ENCODE data around the gene STK32B. TPM values are rescaled to one million over a fixed set of nuclear protein-coding genes. Genes with fewer than 3 reads are reported as not detected.
"Not testable (repeated sequence)": the region's sequence is repeated elsewhere in the genome, so short reads cannot be mapped to it uniquely, and the experiment has no call there.

Gene STK32B
- total and polyA plus RNA-seq, 11 donors: 0.08 to 2.0 (median 0.25) TPM

GRCh38 chr4:5166377-5166776 is 115.1 kb downstream of the STK32B start:
- no peak for TF ChIP-seq POLR2A (IDR thresholded peaks at IDR 0.05)
- Histone ChIP-seq H3K9me3 (peaks cover 0 to 6% (median 0%) of the 10 kb centered on the region in 12 donors), H3K27me3 (peaks cover 0 to 8% (median 0%) of the 10 kb centered on the region in 9 donors), H3K36me3 (no peaks in the 10 kb centered on the region), H3K4me1 (no peaks in the 10 kb centered on the region), H3K27ac (no peak overlapping the region), H3K4me3 (no peak overlapping the region)
- intact Hi-C loops (cut with DNase I): no loop called here
- ATAC-seq: no peak
- no peak for DNase-seq
- 76 to 80% (median 79%) methylated on average over 4 of the region's 4 CpGs for WGBS, 4 donors

GRCh38 chr4:5168891-5169290 is 117.6 kb downstream of the STK32B start:
- no peak for ATAC-seq
- 71 to 86% (median 81%) methylated on average over 5 of the region's 5 CpGs for WGBS, 4 donors

GRCh38 chr4:5175836-5176235 is 124.6 kb downstream of the STK32B start:
- H3K27me3 ChIP-seq; H3K27ac ChIP-seq; H3K4me3 ChIP-seq; DNase-seq; ATAC-seq; H3K9me3 ChIP-seq; H3K4me1 ChIP-seq; intact Hi-C loops (cut with DNase I); H3K36me3 ChIP-seq: not testable (repeated sequence)
- 92 to 94% (median 93%) methylated on average over 8 to 11 of the region's 11 CpGs for WGBS, 4 donors

More at GRCh38 chr4:5168891-5169290, 117.6 kb downstream of the STK32B start:
- no peak overlapping the region for H3K27ac ChIP-seq
- H3K36me3 ChIP-seq: no peaks in the 10 kb centered on the region
- TF ChIP-seq POLR2A (IDR thresholded peaks at IDR 0.05) (no peak), CTCF (IDR thresholded peaks at IDR 0.05) (no peak)
- intact Hi-C loops (cut with DNase I): no loop called here
- no peak overlapping the region for H3K4me3 ChIP-seq
- H3K9me3 ChIP-seq: peaks cover 0 to 5% (median 0%) of the 10 kb centered on the region in 12 donors
- peaks cover 0 to 8% (median 0%) of the 10 kb centered on the region in 9 donors for H3K27me3 ChIP-seq
- DNase-seq: no peak
- no peaks in the 10 kb centered on the region for H3K4me1 ChIP-seq

DNA sequence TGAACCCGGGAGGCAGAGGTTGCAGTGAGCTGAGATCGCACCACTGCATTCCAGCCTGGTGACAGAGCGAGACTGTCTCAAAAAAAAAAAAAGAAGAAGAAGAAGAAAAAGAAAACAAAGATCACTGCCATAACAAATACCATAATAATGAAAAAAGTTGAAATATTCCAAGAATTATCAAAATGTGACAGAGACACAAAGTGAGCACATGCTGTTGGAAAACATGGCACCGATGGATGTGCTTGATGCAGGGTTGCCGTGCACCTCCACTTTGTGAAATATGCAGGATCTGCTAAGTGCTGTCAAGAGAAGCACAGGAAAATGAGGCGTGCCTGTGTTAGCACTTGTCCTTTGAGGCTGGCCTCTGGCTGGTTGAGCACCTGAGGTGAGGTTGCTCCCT is 133.3 kb downstream of the STK32B start:
- Histone ChIP-seq H3K4me1 (no peaks in the 10 kb centered on the region), H3K36me3 (no peaks in the 10 kb centered on the region), H3K27me3 (peaks cover 0 to 13% (median 0%) of the 10 kb centered on the region in 9 donors), H3K9me3 (no peaks in the 10 kb centered on the region), H3K27ac (no peak overlapping the region), H3K4me3 (no peak overlapping the region)
- DNase-seq (no peak), ATAC-seq (no peak)
- intact Hi-C loops (cut with DNase I): no loop called here
- WGBS, 4 donors: 79 to 89% (median 81%) methylated on average over 6 of the region's 6 CpGs
- no peak for TF ChIP-seq POLR2A (IDR thresholded peaks at IDR 0.05)
- no peak for TF ChIP-seq CTCF (IDR thresholded peaks at IDR 0.05)

DNA sequence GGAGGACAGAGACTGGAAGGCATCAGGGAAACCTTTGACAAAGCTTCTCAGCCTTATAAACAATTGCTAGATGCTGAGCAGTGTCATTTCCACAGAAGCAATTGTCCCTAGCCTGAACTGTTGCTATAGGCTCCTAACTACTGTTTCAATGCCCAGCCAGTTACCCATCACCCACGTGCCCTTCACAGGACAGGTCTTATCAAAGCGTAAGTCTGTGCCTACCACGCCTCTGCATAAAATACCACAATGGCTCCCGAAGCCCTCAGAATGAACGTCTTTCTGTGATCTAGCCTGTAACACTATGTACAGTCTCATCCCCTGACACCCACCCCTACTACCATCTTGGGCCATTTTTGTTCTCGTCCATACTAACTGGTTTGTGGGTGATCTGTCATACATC is 134.3 kb downstream of the STK32B start:
- DNase-seq: no peak
- Histone ChIP-seq H3K4me3 (no peak overlapping the region), H3K4me1 (no peaks in the 10 kb centered on the region), H3K27ac (no peak overlapping the region), H3K9me3 (no peaks in the 10 kb centered on the region), H3K27me3 (peaks cover 0 to 13% (median 0%) of the 10 kb centered on the region in 9 donors), H3K36me3 (no peaks in the 10 kb centered on the region)
- intact Hi-C loops (cut with DNase I): no loop called here
- 73 to 79% (median 76%) methylated on average over 6 of the region's 6 CpGs for WGBS, 4 donors
- no peak for TF ChIP-seq POLR2A (IDR thresholded peaks at IDR 0.05)
- TF ChIP-seq CTCF (IDR thresholded peaks at IDR 0.05): no peak
- ATAC-seq: no peak

Data from heart left ventricle (tissue), 16 donors.